ENCODE results near the gene PTGER2. TPM values are rescaled to one million over a fixed set of nuclear protein-coding genes. Genes with fewer than 3 reads are reported as not detected.

The PTGER2 gene
- polyA plus RNA-seq, 1 donor (not counting 4 experiments of a cell fraction or from before 2014, with no cell fraction given), result 0.28 TPM

GRCh38 chr14:52352569-52352968 lies 38.5 kb downstream of the PTGER2 start:
- H3K4me2 ChIP-seq (ENCODE audit: control insufficient read depth, extremely low read depth, insufficient read depth, low read depth, low read length), result no peak overlapping the region
- no peaks in the 10 kb centered on the region for H3K9me3 ChIP-seq (ENCODE audit: control insufficient read depth, low read depth, low read length)
- no peak overlapping the region for H3K9ac ChIP-seq (ENCODE audit: control insufficient read depth, extremely low read depth, insufficient read depth, low read length)
- no peaks in the 10 kb centered on the region for H4K20me1 ChIP-seq (ENCODE audit: control insufficient read depth, extremely low read depth, insufficient read depth, low read length)
- no peaks in the 10 kb centered on the region for H3K27me3 ChIP-seq (ENCODE audit: control insufficient read depth, extremely low read depth, insufficient read depth, low read length)
- no peak overlapping the region for H3K4me3 ChIP-seq (ENCODE audit: control insufficient read depth in 2 of 3, extremely low read depth in 1 of 3, insufficient read depth in 2 of 3, low read depth in 1 of 3, low read length in 3 of 3)
- H3K36me3 ChIP-seq (ENCODE audit: control insufficient read depth in 2 of 2, extremely low read depth in 1 of 2, insufficient read depth in 2 of 2, low read length in 2 of 2), result no peaks in the 10 kb centered on the region
- no peaks in the 10 kb centered on the region for H3K9me1 ChIP-seq (ENCODE audit: control insufficient read depth, extremely low read depth, insufficient read depth, low read length)
- dilution Hi-C loops (cut with MboI; ENCODE audit: extremely low pct_ligation_motif_present, low sequenced_read_pairs), result no loop called here
- no peaks in the 10 kb centered on the region for H3K79me2 ChIP-seq (ENCODE audit: control insufficient read depth, insufficient read depth, low read length)
- H3K27ac ChIP-seq (ENCODE audit: control insufficient read depth, insufficient read depth, low read length), result no peak overlapping the region
- H3K4me1 ChIP-seq (ENCODE audit: control insufficient read depth, extremely low read depth, insufficient read depth, low read length), result peaks cover 43% of the 10 kb centered on the region
- TF ChIP-seq EZH2 (IDR thresholded peaks at IDR 0.05; ENCODE audit: low read length) (no peak), CTCF (optimal IDR thresholded peaks at IDR 0.05 in 1 of 3, IDR thresholded peaks at IDR 0.05 in 1 of 3, conservative IDR thresholded peaks at IDR 0.05 in 1 of 3; ENCODE audit: extremely low read depth in 1 of 3, insufficient read depth in 2 of 3, low read length in 3 of 3) (no peak)
- no peak for FAIRE-seq
- H2AFZ ChIP-seq (ENCODE audit: control insufficient read depth, low read length), result no peak overlapping the region
- no peak for DNase-seq (ENCODE audit: low read depth, low spot score)

- DNase-seq (ENCODE audit: low read depth, low spot score), result no peak
- H3K9me3 ChIP-seq (ENCODE audit: control insufficient read depth, low read depth, low read length), result no peaks in the 10 kb centered on the region
- H3K27me3 ChIP-seq (ENCODE audit: control insufficient read depth, extremely low read depth, insufficient read depth, low read length), result no peaks in the 10 kb centered on the region
- no peak overlapping the region for H3K27ac ChIP-seq (ENCODE audit: control insufficient read depth, insufficient read depth, low read length)
- no peak for FAIRE-seq
- no peaks in the 10 kb centered on the region for H3K9me1 ChIP-seq (ENCODE audit: control insufficient read depth, extremely low read depth, insufficient read depth, low read length)
- no peak overlapping the region for H3K9ac ChIP-seq (ENCODE audit: control insufficient read depth, extremely low read depth, insufficient read depth, low read length)
- H2AFZ ChIP-seq (ENCODE audit: control insufficient read depth, low read length), result no peak overlapping the region
- H3K4me1 ChIP-seq (ENCODE audit: control insufficient read depth, extremely low read depth, insufficient read depth, low read length), result peaks cover 35% of the 10 kb centered on the region
- H3K79me2 ChIP-seq (ENCODE audit: control insufficient read depth, insufficient read depth, low read length), result no peaks in the 10 kb centered on the region
- no peak overlapping the region for H3K4me2 ChIP-seq (ENCODE audit: control insufficient read depth, extremely low read depth, insufficient read depth, low read depth, low read length)
- H3K36me3 ChIP-seq (ENCODE audit: control insufficient read depth in 2 of 2, extremely low read depth in 1 of 2, insufficient read depth in 2 of 2, low read length in 2 of 2), result no peaks in the 10 kb centered on the region
- no peak for TF ChIP-seq CTCF (optimal IDR thresholded peaks at IDR 0.05 in 1 of 3, IDR thresholded peaks at IDR 0.05 in 1 of 3, conservative IDR thresholded peaks at IDR 0.05 in 1 of 3; ENCODE audit: extremely low read depth in 1 of 3, insufficient read depth in 2 of 3, low read length in 3 of 3)
- no peak for TF ChIP-seq EZH2 (IDR thresholded peaks at IDR 0.05; ENCODE audit: low read length)
- no peaks in the 10 kb centered on the region for H4K20me1 ChIP-seq (ENCODE audit: control insufficient read depth, extremely low read depth, insufficient read depth, low read length)
- no peak overlapping the region for H3K4me3 ChIP-seq (ENCODE audit: control insufficient read depth in 2 of 3, extremely low read depth in 1 of 3, insufficient read depth in 2 of 3, low read depth in 1 of 3, low read length in 3 of 3)
- dilution Hi-C loops (cut with MboI; ENCODE audit: extremely low pct_ligation_motif_present, low sequenced_read_pairs), result no loop called here
These were observed 40.1 kb downstream of the PTGER2 start for GRCh38 chr14:52354242-52354641.

All from keratinocyte (primary cell).